Spleen (tissue), 11 donors: ENCODE results near the gene ZNF570. TPM values are rescaled to one million over a fixed set of nuclear protein-coding genes. Genes with fewer than 3 reads are reported as not detected.

ENCODE experiments used
- DNase-seq: peaks from one replicate; pipeline ENCODE4 v3.0.0-alpha.2; 2020
- H3K27ac ChIP-seq, 8 donors: fragments of 200-600 bp; sonication (generic) in 7 of 8; 1 replicate in 4 of 8; 2 replicates in 4 of 8; pipeline versions ENCODE4 v1.5.0 to v1.8.0; 2016 to 2021; ENCODE audit warnings: inconsistent platforms in 4 of 8, mild to moderate bottlenecking in 4 of 8, moderate library complexity in 1 of 8
- H3K27me3 ChIP-seq, 7 donors: fragments of 200-600 bp; sonication (generic) in 6 of 7; replicated peaks in 1 of 7; 1 replicate in 4 of 7; 2 replicates in 3 of 7; pipeline versions ENCODE4 v1.5.0 to v1.8.0; 2016 to 2021; ENCODE audit warnings: inconsistent platforms in 3 of 7, mild to moderate bottlenecking in 1 of 7
- H3K36me3 ChIP-seq, 6 donors: fragments of 200-600 bp; sonication (generic) in 5 of 6; 1 replicate in 4 of 6; 2 replicates in 2 of 6; pipeline versions ENCODE4 v1.5.0 to v1.8.0; 2016 to 2021; ENCODE audit warnings: inconsistent platforms in 2 of 6
- H3K4me1 ChIP-seq, 6 donors: fragments of 200-600 bp; sonication (generic) in 5 of 6; 1 replicate in 3 of 6; 2 replicates in 3 of 6; pipeline versions ENCODE4 v1.5.0 to v1.8.0; 2016 to 2021; ENCODE audit warnings: inconsistent platforms in 3 of 6
- H3K4me3 ChIP-seq, 8 donors: fragments of 200-600 bp; sonication (generic) in 7 of 8; 1 replicate in 4 of 8; 2 replicates in 4 of 8; pipeline versions ENCODE4 v1.5.0 to v1.8.0; 2016 to 2021; ENCODE audit warnings: inconsistent platforms in 4 of 8, mild to moderate bottlenecking in 4 of 8, moderate library complexity in 2 of 8
- H3K9me3 ChIP-seq, 8 donors: fragments of 200-600 bp; sonication (generic) in 7 of 8; 1 replicate in 4 of 8; 2 replicates in 4 of 8; pipeline versions ENCODE4 v1.5.0 to v1.8.0; 2016 to 2021; ENCODE audit warnings: inconsistent platforms in 4 of 8
- POLR2A ChIP-seq, 3 donors: fragments of 450-650 bp; IDR thresholded peaks; one replicate each; pipeline ENCODE4 v1.5.1; 2017; ENCODE audit warnings: antibody characterized with exemption in 3 of 3, mild to moderate bottlenecking in 1 of 3
- POLR2AphosphoS5 ChIP-seq, 3 donors: sonication (generic); formaldehyde crosslinking; IDR thresholded peaks; one replicate each; pipeline ENCODE4 v1.5.1; 2017; ENCODE audit warnings: antibody characterized with exemption in 3 of 3
- WGBS, 5 donors: extraction: QIAGEN DNeasy Blood & Tissue Kit in 3 of 5; methylation state at CpG; one replicate each; pipeline versions ENCODE4 v1.1.5 to v1.1.7; 2013 to 2018; 5-methylcytosine and 5-hydroxymethylcytosine counted together
- intact Hi-C: fragments of 100-400 bp; cut with DNase I; formaldehyde crosslinking; loops from one replicate; pipeline ENCODE4 v1.15.0; 2023; ENCODE audit warnings: low total_unique reads
- polyA plus RNA-seq, 3 donors: library from polyadenylated mRNA; stranded (reverse); fragments of 200-250 nt; gene quantifications; one replicate each; pipeline ENCODE4 v1.2.1, GENCODE V29; 2013
- total RNA-seq, 7 donors: library from RNA; depleted of rRNA in 3 of 7; stranded (reverse); fragments of >200 nt in 3 of 7; fragmentation: NEBNext Ultra II Directional in 4 of 7; extraction: Animal tissue kit (Norgen Biotek cat#: 25700) in 4 of 7; gene quantifications; one replicate each; pipeline versions ENCODE4 v1.1.0 to v1.2.1, GENCODE V29; 2016 to 2021
- TF ChIP-seq, protein P1 (sequence below), 11 experiments: fragments of 200-600 bp in 7 of 11; fragments of 450-650 bp in 4 of 11; sonication (generic) in 4 of 11; IDR thresholded peaks in 8 of 11; conservative IDR thresholded peaks in 3 of 11; 1 replicate in 7 of 11; 2 replicates in 4 of 11; pipeline versions ENCODE4 v1.4.0 to v1.8.0; 2016 to 2021; ENCODE audit warnings: antibody characterized with exemption in 11 of 11, inconsistent platforms in 4 of 11, mild to moderate bottlenecking in 1 of 11
- donor health status: healthy with polysubstance abuse.
- donor health status: DM: no; HTN: no; CAD: no; lungs with moderate emphysema.
- donor health status: DM: no; HTN: no; CAD: no.
- donor health status: Bipolar disorder and iron deficiency.
- donor health status: healthy.
- donor health status: DM: no; HTN: no; CAD: no.
- donor health status: DM: yes; HTN: yes; CAD: no.

ZNF570 gene
- total and polyA plus RNA-seq, 10 donors, result 1.3 to 14.7 (median 6.0) TPM

DNA sequence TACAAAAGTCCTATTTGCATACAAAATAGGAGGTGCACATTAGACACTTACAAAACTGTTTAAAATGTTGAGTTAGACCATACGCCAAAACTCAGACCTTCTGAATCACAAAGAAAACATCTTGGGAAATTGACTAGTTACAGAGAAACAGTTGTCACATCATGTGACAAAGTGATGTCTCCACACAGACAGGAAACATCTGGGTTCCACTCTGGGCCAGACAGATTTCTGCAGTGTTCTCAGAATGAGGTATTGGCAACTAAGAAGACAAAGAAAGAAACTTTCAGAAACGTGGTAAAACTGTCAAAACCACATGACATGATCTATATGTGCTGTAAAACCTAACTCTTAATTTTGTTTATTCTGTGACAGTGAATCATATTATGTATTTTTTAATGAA lies 44.2 kb downstream of the ZNF570 start:
- Histone ChIP-seq H3K4me3 (no peak overlapping the region), H3K27ac (no peak overlapping the region), H3K4me1 (no peaks in the 10 kb centered on the region), H3K9me3 (peaks cover 3 to 99% (median 77%) of the 10 kb centered on the region in 8 donors), H3K27me3 (no peaks in the 10 kb centered on the region), H3K36me3 (peaks cover 7 to 100% (median 65%) of the 10 kb centered on the region in 6 donors)
- intact Hi-C loops, result no loop called here
- WGBS, 5 donors, result 25 to 28% (median 26%) methylated on average over 2 of the region's 2 CpGs
- no peak for DNase-seq
- TF ChIP-seq, protein P1, sequence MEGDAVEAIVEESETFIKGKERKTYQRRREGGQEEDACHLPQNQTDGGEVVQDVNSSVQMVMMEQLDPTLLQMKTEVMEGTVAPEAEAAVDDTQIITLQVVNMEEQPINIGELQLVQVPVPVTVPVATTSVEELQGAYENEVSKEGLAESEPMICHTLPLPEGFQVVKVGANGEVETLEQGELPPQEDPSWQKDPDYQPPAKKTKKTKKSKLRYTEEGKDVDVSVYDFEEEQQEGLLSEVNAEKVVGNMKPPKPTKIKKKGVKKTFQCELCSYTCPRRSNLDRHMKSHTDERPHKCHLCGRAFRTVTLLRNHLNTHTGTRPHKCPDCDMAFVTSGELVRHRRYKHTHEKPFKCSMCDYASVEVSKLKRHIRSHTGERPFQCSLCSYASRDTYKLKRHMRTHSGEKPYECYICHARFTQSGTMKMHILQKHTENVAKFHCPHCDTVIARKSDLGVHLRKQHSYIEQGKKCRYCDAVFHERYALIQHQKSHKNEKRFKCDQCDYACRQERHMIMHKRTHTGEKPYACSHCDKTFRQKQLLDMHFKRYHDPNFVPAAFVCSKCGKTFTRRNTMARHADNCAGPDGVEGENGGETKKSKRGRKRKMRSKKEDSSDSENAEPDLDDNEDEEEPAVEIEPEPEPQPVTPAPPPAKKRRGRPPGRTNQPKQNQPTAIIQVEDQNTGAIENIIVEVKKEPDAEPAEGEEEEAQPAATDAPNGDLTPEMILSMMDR (IDR thresholded peaks at IDR 0.05 in 8 of 11, conservative IDR thresholded peaks at IDR 0.05 in 3 of 11), result no peak
- TF ChIP-seq POLR2A (IDR thresholded peaks at IDR 0.05) (no peak), POLR2AphosphoS5 (IDR thresholded peaks at IDR 0.05) (no peak)

DNA sequence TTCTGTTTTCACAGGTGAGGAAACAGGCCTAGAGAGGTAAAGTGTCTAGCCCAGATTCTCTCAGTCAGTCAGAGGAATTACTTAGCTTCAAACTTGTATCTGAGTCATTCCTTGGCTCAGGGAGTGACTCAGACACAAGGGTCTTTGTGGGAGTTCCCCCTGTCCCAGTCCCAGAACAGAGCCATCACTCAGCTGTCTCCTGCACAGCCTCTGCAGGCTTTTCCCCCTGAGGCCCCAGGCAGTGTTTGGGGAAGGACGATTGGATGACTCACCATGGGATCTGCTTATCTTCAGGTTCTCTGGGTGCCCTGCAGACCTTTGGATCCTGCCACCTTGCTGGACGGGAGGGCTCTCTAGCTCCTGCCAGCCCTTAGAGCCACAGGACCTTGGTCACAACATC lies 50.7 kb downstream of the ZNF570 start:
- no peak for DNase-seq
- Histone ChIP-seq H3K9me3 (peaks cover 0 to 100% (median 99%) of the 10 kb centered on the region in 8 donors), H3K4me1 (no peaks in the 10 kb centered on the region), H3K27ac (no peak overlapping the region), H3K4me3 (no peak overlapping the region), H3K36me3 (peaks cover 3 to 99% (median 77%) of the 10 kb centered on the region in 6 donors), H3K27me3 (no peaks in the 10 kb centered on the region)
- TF ChIP-seq POLR2AphosphoS5 (IDR thresholded peaks at IDR 0.05) (no peak), POLR2A (IDR thresholded peaks at IDR 0.05) (no peak)
- TF ChIP-seq, protein P1 (IDR thresholded peaks at IDR 0.05 in 8 of 11, conservative IDR thresholded peaks at IDR 0.05 in 3 of 11), result no peak
- intact Hi-C loops, result no loop called here
- 57 to 97% (median 83%) methylated on average over 1 to 2 of the region's 2 CpGs for WGBS, 5 donors

DNA sequence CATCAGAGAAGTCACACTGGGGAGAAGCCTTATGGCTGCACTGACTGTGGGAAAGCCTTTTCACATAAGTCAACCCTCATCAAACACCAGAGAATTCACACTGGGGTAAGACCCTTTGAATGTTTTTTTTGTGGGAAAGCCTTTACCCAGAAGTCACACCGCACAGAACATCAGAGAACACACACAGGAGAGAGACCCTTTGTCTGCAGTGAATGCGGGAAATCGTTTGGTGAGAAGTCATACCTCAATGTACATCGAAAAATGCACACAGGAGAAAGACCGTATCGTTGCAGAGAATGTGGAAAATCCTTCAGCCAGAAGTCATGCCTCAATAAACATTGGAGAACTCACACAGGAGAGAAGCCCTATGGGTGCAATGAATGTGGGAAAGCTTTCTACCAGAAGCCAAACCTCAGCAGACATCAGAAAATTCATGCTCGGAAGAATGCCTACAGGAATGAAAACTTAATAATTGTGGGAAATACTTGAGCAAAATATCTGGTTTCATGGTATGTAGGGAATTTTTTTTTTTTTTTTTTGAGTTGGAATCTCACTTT lies 68.3 kb downstream of the ZNF570 start:
- H3K9me3 ChIP-seq, result peaks cover 0 to 99% (median 0%) of the 10 kb centered on the region in 8 donors
- H3K36me3 ChIP-seq, result peaks cover 28 to 60% (median 52%) of the 10 kb centered on the region in 6 donors
- H3K4me3 ChIP-seq, result no peak overlapping the region

More for the DNA sequence above, 68.3 kb downstream of the ZNF570 start:
- 83 to 97% (median 94%) methylated on average over 7 of the region's 7 CpGs for WGBS, 5 donors
- Histone ChIP-seq H3K4me1 (no peaks in the 10 kb centered on the region), H3K27me3 (no peaks in the 10 kb centered on the region), H3K27ac (no peak overlapping the region)
- TF ChIP-seq, protein P1 (IDR thresholded peaks at IDR 0.05 in 8 of 11, conservative IDR thresholded peaks at IDR 0.05 in 3 of 11), result no peak
- no peak for TF ChIP-seq POLR2A (IDR thresholded peaks at IDR 0.05)
- no peak for TF ChIP-seq POLR2AphosphoS5 (IDR thresholded peaks at IDR 0.05)
- DNase-seq, result no peak
- intact Hi-C loops, result no loop called here

Other genes with a start within 250 kb of the ZNF570 start
- 10 to 100 TPM in 2 of 7 donors, 1 to 10 TPM in 5; 5.6 to 14.9 (median 7.0) TPM for gene ZNF527, start 98.3 kb upstream of the ZNF570 start, total RNA-seq
- gene ZNF527, start 98.3 kb upstream of the ZNF570 start, polyA plus RNA-seq, result 1 to 10 TPM; 2.4 to 4.0 (median 2.5) TPM
- gene ZNF569, start 1.9 kb upstream of the ZNF570 start, total RNA-seq, result 1 to 10 TPM; 5.4 to 7.8 (median 7.0) TPM
- 1 to 10 TPM; 2.7 to 2.9 (median 2.8) TPM for gene ZNF569, start 1.9 kb upstream of the ZNF570 start, polyA plus RNA-seq
- gene ZNF793, start 37.6 kb downstream of the ZNF570 start, total RNA-seq, result 1 to 10 TPM; 4.4 to 8.5 (median 7.6) TPM
- gene ZNF793, start 37.6 kb downstream of the ZNF570 start, polyA plus RNA-seq, result 1 to 10 TPM; 2.2 to 2.3 (median 2.3) TPM
- gene ZNF571, start 125.4 kb downstream of the ZNF570 start, total RNA-seq, result 1 to 10 TPM; 4.7 to 9.4 (median 6.9) TPM
- 1 to 10 TPM; 2.2 to 3.0 (median 2.7) TPM for gene ZNF571, start 125.4 kb downstream of the ZNF570 start, polyA plus RNA-seq
- 1 to 10 TPM; 4.7 to 9.8 (median 6.8) TPM for gene ZNF540, start 125.5 kb downstream of the ZNF570 start, total RNA-seq
- 1 to 10 TPM; 3.8 to 4.8 (median 4.0) TPM for gene ZNF540, start 125.5 kb downstream of the ZNF570 start, polyA plus RNA-seq
- 10 to 100 TPM in 5 of 7 donors, 1 to 10 TPM in 2; 9.2 to 14.8 (median 13.0) TPM for gene ZFP30, start 186.1 kb downstream of the ZNF570 start, total RNA-seq
- 1 to 10 TPM; 2.7 to 3.2 (median 3.0) TPM for gene ZFP30, start 186.1 kb downstream of the ZNF570 start, polyA plus RNA-seq